ENCODE measurements around the gene SPAG17.

DNA sequence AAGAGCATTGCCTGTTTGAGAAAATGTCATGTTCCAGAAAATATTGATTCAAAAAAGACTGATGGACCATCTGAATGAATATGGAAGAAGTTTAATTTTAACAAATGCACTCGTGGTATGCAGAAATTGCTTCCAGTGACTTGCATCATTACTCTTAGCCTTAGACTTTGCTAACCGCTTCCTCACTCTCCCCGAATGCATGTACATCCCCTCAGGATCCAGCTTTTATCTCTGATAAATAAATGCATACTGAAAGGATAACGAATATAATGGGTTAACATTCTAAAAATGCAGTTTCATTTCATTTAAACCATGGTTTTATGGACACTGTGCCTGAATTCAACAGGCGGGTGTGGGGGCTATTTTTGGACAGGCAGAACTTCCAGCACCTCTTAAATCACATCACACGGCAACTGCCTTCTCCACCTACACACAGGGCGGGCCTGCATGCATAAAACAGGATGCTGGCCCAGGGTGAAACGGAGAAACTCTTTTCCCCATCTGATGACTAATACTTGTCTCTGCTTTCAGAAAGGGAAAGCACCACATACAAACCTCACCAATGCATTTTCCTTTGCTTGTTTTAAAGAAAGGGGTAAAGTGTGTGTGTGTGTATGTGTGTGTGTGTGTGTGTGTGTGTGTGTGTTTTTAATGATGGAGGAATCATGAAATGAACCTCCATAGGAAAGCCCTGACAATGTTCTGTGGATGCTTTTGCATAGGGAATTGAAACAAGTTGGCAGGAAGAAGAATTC is 48.7 kb downstream of the SPAG17 start:
- no peak for TF ChIP-seq POLR2A (IDR thresholded peaks at IDR 0.05)
- no peak for TF ChIP-seq CTCF (IDR thresholded peaks at IDR 0.05)
- TF ChIP-seq POLR2AphosphoS5 (IDR thresholded peaks at IDR 0.05): no peak
- TF ChIP-seq EP300 (IDR thresholded peaks at IDR 0.05): no peak

All from sigmoid colon (tissue), 4 donors.